GM19351 (cell line): ENCODE measurements around the gene PRKX.
"Not testable (repeated sequence)": the region's sequence is repeated elsewhere in the genome, so short reads cannot be mapped to it uniquely, and the experiment has no call there.

ENCODE experiments used
- ATAC-seq: cut with Tn5 transposase; IDR thresholded peaks from one replicate; pipeline ENCODE4 v1.9.1; 2021; ENCODE audit warnings: mild to moderate bottlenecking, moderate library complexity; ENCODE audit not compliant: unreplicated experiment

The PRKX gene

GRCh38 chrX:3585719-3586118 is 127.7 kb downstream of the PRKX start:
- ATAC-seq, result no peak

- peak; percentile 44 for ATAC-seq
Observed at GRCh38 chrX:3584415-3584996, 128.9 kb downstream of the PRKX start.

GRCh38 chrX:3582451-3582850 is 131.0 kb downstream of the PRKX start:
- ATAC-seq, result no peak

GRCh38 chrX:3581609-3582108 is 131.8 kb downstream of the PRKX start:
- ATAC-seq, result no peak

GRCh38 chrX:3577551-3577950 is 135.9 kb downstream of the PRKX start:
- ATAC-seq, result no peak

GRCh38 chrX:3576886-3577501 is 136.5 kb downstream of the PRKX start:
- ATAC-seq, result no peak

- no peak for ATAC-seq
Observed at GRCh38 chrX:3567686-3568085, 145.8 kb downstream of the PRKX start.

- ATAC-seq, result no peak
Observed at GRCh38 chrX:3563451-3563850, 150.0 kb downstream of the PRKX start.

GRCh38 chrX:3560010-3560409 is 153.4 kb downstream of the PRKX start:
- not testable (repeated sequence) for ATAC-seq
